Endothelial cell (in vitro differentiated cells): ENCODE results near the gene ISG15. TPM values are rescaled to one million over a fixed set of nuclear protein-coding genes. Genes with fewer than 3 reads are reported as not detected.
"Not testable (repeated sequence)": the region's sequence is repeated elsewhere in the genome, so short reads cannot be mapped to it uniquely, and the experiment has no call there.

Experiments
- DNase-seq: peaks from one replicate; pipeline ENCODE4 v3.0.0; 2021; ENCODE audit warnings: low spot score
- H3K27ac Mint-ChIP-seq: one replicate; pipeline ENCODE4 v1.8.0; 2021; ENCODE audit warnings: mixed read lengths, inconsistent platforms; ENCODE audit not compliant: unreplicated experiment
- H3K27me3 Mint-ChIP-seq: one replicate; pipeline ENCODE4 v1.8.0; 2021; ENCODE audit warnings: mild to moderate bottlenecking, moderate library complexity, mixed read lengths, inconsistent platforms; ENCODE audit not compliant: unreplicated experiment
- H3K36me3 Mint-ChIP-seq: one replicate; pipeline ENCODE4 v1.8.0; 2021; ENCODE audit warnings: mild to moderate bottlenecking, low read depth, mixed read lengths, inconsistent platforms; ENCODE audit not compliant: unreplicated experiment
- H3K4me1 Mint-ChIP-seq: one replicate; pipeline ENCODE4 v1.8.0; 2021; ENCODE audit warnings: mild to moderate bottlenecking, mixed read lengths, inconsistent platforms; ENCODE audit not compliant: unreplicated experiment
- H3K4me3 Mint-ChIP-seq: one replicate; pipeline ENCODE4 v1.8.0; 2021; ENCODE audit warnings: mild to moderate bottlenecking, mixed read lengths, inconsistent platforms; ENCODE audit not compliant: unreplicated experiment
- H3K9me3 Mint-ChIP-seq: one replicate; pipeline ENCODE4 v1.8.0; 2021; ENCODE audit warnings: mixed read lengths, inconsistent platforms; ENCODE audit not compliant: unreplicated experiment
- total RNA-seq: library from RNA; stranded (reverse); fragmentation: NEBNext Ultra II Directional; extraction: Animal tissue kit (Norgen Biotek cat#: 25700); gene quantifications from one replicate; pipeline ENCODE4 v1.2.1, GENCODE V29; 2021; ENCODE audit not compliant: unreplicated experiment
- TF ChIP-seq, protein P1 (sequence below): fragments of 200-600 bp; sonication (generic); IDR thresholded peaks from one replicate; pipeline ENCODE4 v1.5.0; 2021; ENCODE audit warnings: antibody characterized with exemption; ENCODE audit not compliant: unreplicated experiment

ISG15 gene
- total RNA-seq, 1 donor from 2014 or later: 33.3 TPM

DNA sequence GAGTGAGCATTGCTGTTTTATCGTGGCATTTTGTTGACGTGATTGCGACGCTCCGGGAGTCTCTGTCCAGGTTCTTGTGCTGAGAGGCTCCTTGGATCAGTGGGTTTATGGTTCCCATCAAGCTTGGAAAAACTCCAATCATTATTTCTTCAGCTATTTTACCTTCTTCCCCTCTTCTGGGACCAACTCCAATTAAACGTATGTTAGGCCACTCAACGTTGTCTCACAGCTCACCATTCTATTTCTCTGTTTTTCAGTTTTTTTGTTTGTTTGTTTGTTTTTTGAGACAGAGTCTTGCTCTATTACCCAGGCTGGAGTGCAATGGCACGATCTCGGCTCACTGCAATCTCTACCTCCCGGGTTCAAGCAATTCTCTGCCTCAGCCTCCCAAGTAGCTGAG, 21.4 kb upstream of the ISG15 start:
- no peak overlapping the region for H3K4me3 Mint-ChIP-seq
- H3K4me1 Mint-ChIP-seq: peaks cover 3% of the 10 kb centered on the region
- peaks cover 14% of the 10 kb centered on the region for H3K36me3 Mint-ChIP-seq
- TF ChIP-seq, protein P1, sequence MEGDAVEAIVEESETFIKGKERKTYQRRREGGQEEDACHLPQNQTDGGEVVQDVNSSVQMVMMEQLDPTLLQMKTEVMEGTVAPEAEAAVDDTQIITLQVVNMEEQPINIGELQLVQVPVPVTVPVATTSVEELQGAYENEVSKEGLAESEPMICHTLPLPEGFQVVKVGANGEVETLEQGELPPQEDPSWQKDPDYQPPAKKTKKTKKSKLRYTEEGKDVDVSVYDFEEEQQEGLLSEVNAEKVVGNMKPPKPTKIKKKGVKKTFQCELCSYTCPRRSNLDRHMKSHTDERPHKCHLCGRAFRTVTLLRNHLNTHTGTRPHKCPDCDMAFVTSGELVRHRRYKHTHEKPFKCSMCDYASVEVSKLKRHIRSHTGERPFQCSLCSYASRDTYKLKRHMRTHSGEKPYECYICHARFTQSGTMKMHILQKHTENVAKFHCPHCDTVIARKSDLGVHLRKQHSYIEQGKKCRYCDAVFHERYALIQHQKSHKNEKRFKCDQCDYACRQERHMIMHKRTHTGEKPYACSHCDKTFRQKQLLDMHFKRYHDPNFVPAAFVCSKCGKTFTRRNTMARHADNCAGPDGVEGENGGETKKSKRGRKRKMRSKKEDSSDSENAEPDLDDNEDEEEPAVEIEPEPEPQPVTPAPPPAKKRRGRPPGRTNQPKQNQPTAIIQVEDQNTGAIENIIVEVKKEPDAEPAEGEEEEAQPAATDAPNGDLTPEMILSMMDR: no peak
- H3K27me3 Mint-ChIP-seq: peaks cover 25% of the 10 kb centered on the region
- H3K9me3 Mint-ChIP-seq: peaks cover 5% of the 10 kb centered on the region
- DNase-seq: no peak
- H3K27ac Mint-ChIP-seq: peak overlapping the region; percentile 26

DNA sequence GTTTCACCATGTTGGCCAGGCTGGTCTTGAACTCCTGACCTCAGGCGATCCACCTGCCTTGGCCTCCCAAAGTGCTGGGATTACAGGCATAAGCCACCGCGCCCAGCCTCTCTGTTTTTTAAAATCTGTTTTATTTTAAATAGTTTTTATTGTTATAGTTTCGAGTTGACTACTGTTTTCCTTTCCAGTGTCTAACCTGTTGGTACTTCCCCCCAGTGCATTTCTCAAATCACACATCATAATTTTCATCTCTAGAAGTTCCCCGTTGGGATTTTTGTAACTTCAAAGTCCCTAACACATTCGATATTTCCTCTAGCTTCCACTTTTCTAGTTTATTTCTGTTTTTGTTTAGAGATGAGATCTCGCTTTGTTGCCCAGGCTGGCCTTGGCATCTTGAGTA, 20.9 kb upstream of the ISG15 start:
- H3K27me3 Mint-ChIP-seq: peaks cover 30% of the 10 kb centered on the region
- H3K36me3 Mint-ChIP-seq: peaks cover 14% of the 10 kb centered on the region
- H3K4me3 Mint-ChIP-seq: peak overlapping the region; percentile 22
- TF ChIP-seq, protein P1: no peak
- no peak overlapping the region for H3K27ac Mint-ChIP-seq
- DNase-seq: no peak
- H3K9me3 Mint-ChIP-seq: peaks cover 5% of the 10 kb centered on the region
- peaks cover 3% of the 10 kb centered on the region for H3K4me1 Mint-ChIP-seq

DNA sequence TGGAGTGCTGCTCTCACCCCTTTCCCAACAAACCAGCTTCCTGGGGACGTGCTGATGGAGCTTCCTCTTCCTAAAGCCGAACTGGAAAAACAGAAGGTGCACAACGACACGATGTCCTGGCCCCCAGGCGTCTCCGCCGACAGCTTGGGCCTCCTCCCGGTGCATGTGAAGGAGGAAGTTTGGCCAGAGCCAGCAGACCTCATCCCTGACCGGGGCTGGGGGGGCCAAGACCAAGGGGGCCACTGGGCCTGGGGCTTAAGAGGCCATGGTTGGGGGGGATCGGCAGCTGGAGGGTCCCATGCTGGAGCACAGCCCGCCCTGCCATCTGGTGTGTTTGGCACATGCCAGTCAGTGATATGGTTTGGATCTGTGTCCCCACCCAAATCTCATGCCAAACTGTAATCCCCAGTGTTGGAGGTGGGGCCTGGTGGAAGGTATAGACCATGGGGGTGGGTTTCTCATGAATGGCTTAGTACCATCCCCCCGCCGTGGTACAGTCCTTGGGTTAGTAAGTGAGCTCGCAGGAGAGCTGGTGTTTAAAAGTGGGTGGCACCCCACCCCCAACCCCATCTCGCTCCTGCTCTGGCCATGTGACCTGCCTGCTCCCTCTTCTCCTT, 19.8 kb upstream of the ISG15 start:
- Mint-ChIP-seq H3K9me3 (peaks cover 5% of the 10 kb centered on the region), H3K27ac (no peak overlapping the region), H3K4me3 (no peak overlapping the region), H3K36me3 (peaks cover 14% of the 10 kb centered on the region), H3K4me1 (peaks cover 3% of the 10 kb centered on the region), H3K27me3 (peaks cover 25% of the 10 kb centered on the region)
- peak; percentile 18 for DNase-seq
- TF ChIP-seq, protein P1: no peak

DNA sequence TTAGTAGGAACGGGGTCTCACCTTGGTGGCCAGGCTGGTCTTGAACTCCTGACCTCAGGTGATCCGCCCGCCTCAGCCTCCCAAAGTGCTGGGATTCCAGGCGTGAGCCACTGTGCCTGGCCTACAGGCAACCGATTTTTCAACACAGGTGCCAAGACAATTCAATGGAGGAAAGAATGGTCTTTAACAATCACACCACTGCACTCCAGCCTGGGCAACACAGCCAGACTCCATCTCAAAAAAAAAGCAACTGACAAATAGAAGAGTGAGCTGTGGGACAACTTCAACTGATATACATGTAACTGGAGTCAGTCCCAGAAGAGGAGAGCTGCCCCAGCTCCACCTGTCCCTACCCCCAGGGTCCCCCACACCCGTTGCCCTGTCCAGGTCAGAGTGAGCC, 18.8 kb upstream of the ISG15 start:
- peaks cover 21% of the 10 kb centered on the region for H3K27me3 Mint-ChIP-seq
- not testable (repeated sequence) for H3K4me3 Mint-ChIP-seq, H3K9me3 Mint-ChIP-seq, H3K27ac Mint-ChIP-seq, DNase-seq, H3K4me1 Mint-ChIP-seq
- H3K36me3 Mint-ChIP-seq: peaks cover 14% of the 10 kb centered on the region

DNA sequence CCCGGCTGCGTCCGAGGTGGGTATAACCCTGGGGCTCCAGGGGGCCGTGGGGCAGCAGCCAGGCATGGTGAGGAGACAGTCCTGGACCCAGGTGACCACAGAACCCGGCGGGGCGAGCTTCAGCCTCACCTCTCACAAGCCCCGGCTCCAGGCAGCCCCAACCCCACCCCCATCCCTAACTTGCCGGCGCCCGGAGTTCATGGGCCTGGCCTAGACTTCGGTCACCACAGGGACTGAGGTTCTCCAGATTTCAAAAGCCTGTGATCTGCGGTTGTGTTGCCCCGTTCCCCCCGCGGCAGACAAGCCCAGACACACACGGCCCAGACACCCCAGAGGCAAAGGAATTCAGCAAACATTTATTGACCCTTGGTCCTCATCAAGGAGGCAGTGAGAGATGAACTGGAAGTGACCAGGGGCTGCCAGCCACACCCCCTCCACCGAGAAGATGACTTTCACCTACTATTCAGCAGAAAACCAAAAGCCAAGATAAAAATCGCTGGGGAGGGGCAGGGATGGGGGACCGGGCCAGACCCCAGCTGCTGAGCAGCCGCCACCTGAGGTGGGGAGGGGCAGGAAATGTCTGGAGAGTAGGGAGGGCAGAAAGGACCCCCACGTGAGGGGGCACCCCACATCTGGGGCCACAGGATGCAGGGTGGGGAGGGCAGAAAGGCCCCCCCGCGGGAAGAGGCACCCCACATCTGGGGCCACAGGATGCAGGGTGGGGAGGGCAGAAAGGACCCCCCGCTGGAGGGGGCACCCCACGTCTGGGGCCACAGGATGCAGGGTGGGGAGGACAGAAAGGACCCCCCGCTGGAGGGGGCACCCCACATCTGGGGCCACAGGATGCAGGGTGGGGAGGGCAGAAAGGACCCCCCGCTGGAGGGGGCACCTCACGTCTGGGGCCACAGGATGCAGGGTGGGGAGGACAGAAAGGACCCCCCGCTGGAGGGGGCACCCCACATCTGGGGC, 17.3 kb upstream of the ISG15 start:
- Mint-ChIP-seq H3K9me3 (peaks cover 5% of the 10 kb centered on the region), H3K4me1 (peaks cover 3% of the 10 kb centered on the region), H3K27ac (no peak overlapping the region), H3K4me3 (peak overlapping the region; percentile 45), H3K36me3 (peaks cover 14% of the 10 kb centered on the region), H3K27me3 (peaks cover 21% of the 10 kb centered on the region)
- DNase-seq: no peak
- TF ChIP-seq, protein P1: no peak
